Sigmoid colon (tissue), 4 donors: ENCODE results near the gene EOLA2.

Source experiments
- CTCF ChIP-seq, 4 experiments: fragments of 450-650 bp in 3 of 4; fragments of 200-600 bp in 1 of 4; IDR thresholded peaks; one replicate each; pipeline ENCODE4 v1.5.1; 2016 to 2019; ENCODE audit warnings: antibody characterized with exemption in 4 of 4, mild to moderate bottlenecking in 3 of 4, moderate library complexity in 2 of 4
- EP300 ChIP-seq, 4 donors: sonication (generic); formaldehyde crosslinking; IDR thresholded peaks; one replicate each; pipeline ENCODE4 v1.6.1; 2017; ENCODE audit warnings: antibody characterized with exemption in 4 of 4

- no peak for TF ChIP-seq CTCF (IDR thresholded peaks at IDR 0.05)
- no peak for TF ChIP-seq EP300 (IDR thresholded peaks at IDR 0.05)
These were observed 342 bp downstream of the EOLA2 start for GRCh38 chrX:149937871-149938426.
